LNCaP clone FGC (cell line): ENCODE measurements around the gene PRXL2A.

Experiments used
- DNase-seq: peaks from one replicate; pipeline ENCODE4 v3.0.0-alpha.2; 2011; ENCODE audit warnings: low read depth
- H3K4me3 ChIP-seq: 2 replicates; pipeline ENCODE4 v1.5.1; 2011; ENCODE audit warnings: mild to moderate bottlenecking, low read depth, low read length, control low read depth
- TF ChIP-seq, protein P1 (sequence below): IDR thresholded peaks from 2 replicates; pipeline ENCODE4 v1.5.1; 2012; ENCODE audit warnings: mild to moderate bottlenecking; ENCODE audit not compliant: control insufficient read depth, insufficient read depth; ENCODE audit errors: extremely low read depth

Gene PRXL2A

DNA sequence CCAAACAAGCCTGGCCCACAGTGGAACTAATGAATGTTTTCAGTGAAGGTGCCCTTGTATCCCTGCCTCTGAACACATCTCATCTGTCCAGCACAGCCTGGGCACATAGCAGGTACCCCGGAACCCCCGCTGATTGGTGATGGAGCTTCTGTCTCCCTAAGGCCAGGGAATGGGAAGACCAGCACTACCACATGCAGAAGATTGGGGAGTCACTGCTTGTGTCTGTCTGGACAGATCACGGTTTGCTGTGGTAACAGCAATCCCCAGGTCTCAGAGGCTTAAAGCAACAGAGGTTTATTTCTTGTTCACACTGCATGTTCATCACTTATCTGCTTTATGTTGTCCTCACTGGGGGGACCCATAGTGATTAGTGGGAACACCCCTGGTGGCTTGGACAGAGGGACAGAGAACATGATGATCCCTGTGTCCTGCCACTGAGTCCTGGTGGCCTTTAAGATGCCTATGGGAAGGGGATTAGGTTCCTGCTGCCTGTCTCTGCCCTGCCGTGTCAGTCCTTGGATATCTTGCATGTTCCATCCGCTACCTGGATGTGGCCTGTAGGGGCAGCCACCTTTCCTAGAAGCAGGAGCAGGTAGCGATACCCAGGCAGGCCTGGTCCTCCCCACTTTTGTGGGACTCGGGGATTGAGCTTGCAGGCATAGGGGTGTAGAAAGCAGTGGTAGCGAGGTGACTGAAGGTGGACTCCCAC, 49.4 kb downstream of the PRXL2A start:
- H3K4me3 ChIP-seq: no peak overlapping the region
- TF ChIP-seq, protein P1, sequence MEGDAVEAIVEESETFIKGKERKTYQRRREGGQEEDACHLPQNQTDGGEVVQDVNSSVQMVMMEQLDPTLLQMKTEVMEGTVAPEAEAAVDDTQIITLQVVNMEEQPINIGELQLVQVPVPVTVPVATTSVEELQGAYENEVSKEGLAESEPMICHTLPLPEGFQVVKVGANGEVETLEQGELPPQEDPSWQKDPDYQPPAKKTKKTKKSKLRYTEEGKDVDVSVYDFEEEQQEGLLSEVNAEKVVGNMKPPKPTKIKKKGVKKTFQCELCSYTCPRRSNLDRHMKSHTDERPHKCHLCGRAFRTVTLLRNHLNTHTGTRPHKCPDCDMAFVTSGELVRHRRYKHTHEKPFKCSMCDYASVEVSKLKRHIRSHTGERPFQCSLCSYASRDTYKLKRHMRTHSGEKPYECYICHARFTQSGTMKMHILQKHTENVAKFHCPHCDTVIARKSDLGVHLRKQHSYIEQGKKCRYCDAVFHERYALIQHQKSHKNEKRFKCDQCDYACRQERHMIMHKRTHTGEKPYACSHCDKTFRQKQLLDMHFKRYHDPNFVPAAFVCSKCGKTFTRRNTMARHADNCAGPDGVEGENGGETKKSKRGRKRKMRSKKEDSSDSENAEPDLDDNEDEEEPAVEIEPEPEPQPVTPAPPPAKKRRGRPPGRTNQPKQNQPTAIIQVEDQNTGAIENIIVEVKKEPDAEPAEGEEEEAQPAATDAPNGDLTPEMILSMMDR: no peak
- DNase-seq: no peak

- TF ChIP-seq, protein P1: no peak
These were observed 49.9 kb downstream of the PRXL2A start for GRCh38 chr10:80458263-80458625.

DNA sequence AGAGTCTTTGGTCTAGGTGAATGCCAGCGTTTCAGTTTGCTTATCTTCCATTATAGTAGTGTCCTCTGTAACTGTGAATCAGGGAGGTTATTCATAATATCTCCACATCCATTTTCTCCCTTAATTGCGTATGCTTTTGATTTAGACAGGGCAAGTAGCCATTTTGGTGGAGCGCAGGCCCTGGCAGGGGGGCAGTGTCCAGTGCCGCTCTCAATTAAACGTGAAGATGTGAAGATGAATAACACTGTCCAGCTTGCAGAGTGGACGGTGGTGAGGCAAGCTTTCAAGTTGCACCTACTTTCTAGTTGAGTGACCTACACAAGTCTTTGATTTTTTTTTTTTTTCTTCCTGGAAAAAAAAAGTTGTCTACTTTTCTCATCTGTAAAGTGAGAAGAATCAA, 50.3 kb downstream of the PRXL2A start:
- H3K4me3 ChIP-seq: no peak overlapping the region
- TF ChIP-seq, protein P1: no peak
- no peak for DNase-seq

More at GRCh38 chr10:80458263-80458625, 49.9 kb downstream of the PRXL2A start:
- H3K4me3 ChIP-seq: no peak overlapping the region
- DNase-seq: no peak

- no peak overlapping the region for H3K4me3 ChIP-seq
- no peak for DNase-seq
These were observed 50.9 kb downstream of the PRXL2A start for GRCh38 chr10:80459047-80459865.

GRCh38 chr10:80460399-80461207, 52.3 kb downstream of the PRXL2A start:
- H3K4me3 ChIP-seq: peak overlapping the region; percentile 39
- TF ChIP-seq, protein P1: no peak
- peak; percentile 100 for DNase-seq

More at GRCh38 chr10:80459047-80459865, 50.9 kb downstream of the PRXL2A start:
- TF ChIP-seq, protein P1: no peak
